NCI-H510A treated with DMSO at 0.1 percent for 48 hours (cell line): ENCODE measurements around the gene COX5B.
"Not testable (repeated sequence)": the region's sequence is repeated elsewhere in the genome, so short reads cannot be mapped to it uniquely, and the experiment has no call there.

Experiments
- DNase-seq: peaks from one replicate; lab custom pipeline; 2025; lab: John Stamatoyannopoulos, UW

The COX5B gene

DNA sequence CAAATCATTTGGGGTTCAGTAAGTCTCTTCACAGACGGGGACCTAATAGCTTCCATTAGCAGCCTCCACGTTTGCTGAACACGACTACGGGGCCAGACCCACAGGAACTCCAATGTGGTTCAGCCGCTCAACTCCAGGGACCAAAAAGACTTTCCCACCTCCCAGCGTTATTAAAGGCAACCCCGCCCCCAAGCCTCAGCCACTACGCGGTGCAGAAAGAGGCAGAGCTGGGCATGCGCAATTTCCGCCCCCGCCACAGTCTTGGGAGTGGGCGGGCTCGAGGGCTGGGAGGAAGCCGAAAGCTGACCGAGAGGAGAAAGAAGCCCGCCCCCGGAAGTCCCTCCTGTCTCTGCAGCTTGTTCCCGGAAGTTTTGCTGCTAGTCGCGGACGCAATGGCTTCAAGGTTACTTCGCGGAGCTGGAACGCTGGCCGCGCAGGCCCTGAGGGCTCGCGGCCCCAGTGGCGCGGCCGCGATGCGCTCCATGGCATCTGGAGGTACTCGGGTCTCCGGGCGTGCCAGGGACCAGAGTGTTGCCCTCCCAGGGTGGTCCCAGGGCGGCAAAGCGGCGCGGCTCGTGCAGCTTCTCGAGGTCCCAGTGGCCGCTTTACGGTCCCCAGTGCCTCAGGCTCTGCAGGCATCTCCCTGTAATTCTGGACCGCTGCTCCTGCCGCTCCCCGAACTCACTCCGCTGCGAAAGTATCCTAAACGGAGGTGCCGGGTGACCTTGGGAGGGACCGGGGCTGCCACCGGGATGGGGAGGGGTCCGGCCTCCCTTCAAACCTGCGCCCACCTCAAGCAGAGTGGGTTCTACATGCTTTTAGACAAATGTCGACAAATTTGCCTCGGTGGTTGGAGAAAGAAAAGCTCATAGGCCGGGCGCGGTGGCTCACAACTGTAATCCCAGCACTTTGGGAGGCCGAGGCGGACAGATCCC, at the start of gene COX5B:
TSS of gene COX5B (plus strand) at position 368 of the 935 bp plus-strand sequence. CDS start at position 393, 25 bp downstream.
- peak; percentile 88 for DNase-seq

DNA sequence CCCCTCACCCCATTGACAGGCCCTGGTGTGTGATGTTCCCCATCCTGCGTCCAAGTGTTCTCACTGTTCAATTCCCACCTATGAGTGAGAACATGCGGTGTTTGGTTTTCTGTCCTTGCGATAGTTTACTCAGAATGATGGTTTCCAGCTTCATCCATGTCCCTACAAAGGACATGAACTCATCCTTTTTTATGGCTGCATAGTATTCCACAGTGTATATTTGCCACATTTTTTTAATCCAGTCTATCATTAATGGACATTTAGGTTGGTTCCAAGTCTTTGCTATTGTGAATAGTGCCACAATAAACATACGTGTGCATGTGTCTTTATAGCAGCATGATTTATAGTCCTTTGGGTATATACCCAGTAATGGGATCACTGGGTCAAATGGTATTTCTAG, 49.7 kb upstream of the COX5B start:
- not testable (repeated sequence) for DNase-seq

DNA sequence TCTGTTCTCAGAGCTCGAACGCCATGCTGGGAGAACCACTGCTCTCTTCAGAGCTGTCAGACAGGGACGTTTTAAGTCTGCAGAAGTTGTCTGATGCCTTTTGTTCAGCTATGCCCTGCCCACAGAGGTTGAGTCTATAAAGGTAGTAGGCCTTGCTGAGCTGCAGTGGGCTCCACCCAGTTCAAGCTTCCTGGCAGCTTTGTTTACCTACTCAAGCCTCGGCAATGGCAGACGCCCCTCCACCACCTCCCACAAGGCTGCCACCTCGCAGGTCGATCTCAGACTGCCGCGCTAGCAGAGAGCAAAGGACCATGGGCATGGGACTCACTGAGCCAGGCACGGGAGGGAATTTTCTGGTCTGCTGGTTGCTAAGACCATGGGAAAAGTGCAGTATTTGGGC, 44.3 kb upstream of the COX5B start:
- not testable (repeated sequence) for DNase-seq

DNA sequence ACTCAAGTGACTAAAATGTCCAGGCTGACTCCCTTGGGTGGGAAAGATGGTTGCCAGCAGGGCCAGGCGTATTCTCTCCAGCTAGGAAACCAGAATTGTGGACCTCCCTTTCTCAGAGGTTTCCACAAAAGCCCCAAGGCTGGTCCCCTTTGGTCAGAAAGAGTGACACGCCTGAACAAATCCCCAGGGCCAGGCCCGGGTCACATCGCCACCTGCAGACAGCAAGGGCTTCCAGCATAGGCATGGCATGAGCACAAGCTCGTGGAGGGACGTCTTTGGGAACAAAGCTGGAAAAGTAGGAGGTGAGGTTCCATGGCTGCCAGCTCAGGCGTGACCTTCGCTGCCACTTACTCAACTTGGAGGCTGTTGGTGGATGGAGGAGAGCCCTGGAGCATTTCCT, 40.8 kb upstream of the COX5B start:
- not testable (repeated sequence) for DNase-seq

GRCh38 chr2:97605524-97606339, 40.1 kb upstream of the COX5B start:
- DNase-seq = not testable (repeated sequence)

- DNase-seq = not testable (repeated sequence)
Observed at GRCh38 chr2:97608745-97609144, 37.1 kb upstream of the COX5B start.

- DNase-seq = not testable (repeated sequence)
Observed at GRCh38 chr2:97611895-97612294, 34.0 kb upstream of the COX5B start.

DNA sequence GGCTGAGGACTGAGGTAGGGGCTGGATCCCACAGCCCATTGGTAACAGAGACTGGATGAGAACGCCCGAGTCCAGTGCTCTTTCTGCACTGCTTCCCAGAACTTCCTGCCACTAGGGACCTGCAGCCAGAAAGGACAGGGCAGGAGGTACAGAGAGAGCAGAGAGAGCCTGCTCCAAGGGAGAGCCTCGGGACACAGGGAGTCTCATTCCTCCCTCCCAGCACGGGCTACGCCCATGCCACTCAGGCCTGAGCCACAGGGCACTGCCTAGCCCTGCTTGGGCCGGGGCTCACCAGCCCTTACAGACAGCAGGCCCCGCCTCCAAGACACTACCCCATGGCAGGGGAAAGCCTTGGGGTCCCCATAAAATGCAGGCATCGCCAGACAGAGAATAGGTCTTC, 30.1 kb upstream of the COX5B start:
- not testable (repeated sequence) for DNase-seq

GRCh38 chr2:97617911-97618310, 28.0 kb upstream of the COX5B start:
- no peak for DNase-seq

DNA sequence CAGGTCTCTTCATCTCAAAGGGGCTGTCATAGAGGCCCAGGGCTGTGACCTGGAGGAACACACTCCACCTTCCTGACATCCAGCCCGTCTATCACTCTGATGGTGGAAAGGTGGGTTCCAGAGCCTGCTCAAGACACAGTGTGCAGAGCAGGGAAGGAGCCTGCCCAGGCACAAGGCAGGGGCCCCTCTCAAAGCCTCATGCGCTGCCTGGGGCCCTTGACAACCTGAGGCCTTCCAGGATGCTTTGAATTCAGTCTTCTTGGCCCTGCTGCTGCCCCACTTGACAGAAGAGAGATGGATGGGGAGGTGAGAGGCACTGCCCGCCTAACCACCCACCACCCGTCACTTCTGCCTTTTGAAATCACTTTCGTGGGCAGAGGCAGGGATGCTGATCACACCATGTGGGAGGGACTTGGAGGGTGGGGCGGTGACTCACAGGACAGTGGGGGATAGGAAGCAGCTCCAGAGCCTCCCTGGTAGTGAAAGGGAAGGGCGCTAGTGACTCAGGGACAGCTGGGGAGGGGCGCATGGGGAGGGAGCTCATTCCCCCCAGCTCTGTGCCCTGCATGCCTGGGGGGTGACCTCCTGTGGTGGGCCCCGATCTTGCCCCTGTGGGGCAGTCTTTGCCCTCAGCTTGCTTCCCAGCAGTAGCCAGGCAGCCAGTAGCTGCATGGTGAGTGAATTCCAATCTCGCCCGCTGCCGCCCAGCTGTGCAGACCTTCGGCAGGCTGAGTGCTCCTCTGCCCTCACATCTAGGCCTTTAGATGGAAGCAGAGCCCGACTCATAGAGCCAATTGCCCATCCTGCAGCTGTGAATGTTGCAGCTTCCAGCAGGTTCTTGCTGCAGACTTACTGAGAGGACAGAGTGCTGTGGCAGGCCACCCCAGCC, 26.7 kb upstream of the COX5B start:
- not testable (repeated sequence) for DNase-seq

DNA sequence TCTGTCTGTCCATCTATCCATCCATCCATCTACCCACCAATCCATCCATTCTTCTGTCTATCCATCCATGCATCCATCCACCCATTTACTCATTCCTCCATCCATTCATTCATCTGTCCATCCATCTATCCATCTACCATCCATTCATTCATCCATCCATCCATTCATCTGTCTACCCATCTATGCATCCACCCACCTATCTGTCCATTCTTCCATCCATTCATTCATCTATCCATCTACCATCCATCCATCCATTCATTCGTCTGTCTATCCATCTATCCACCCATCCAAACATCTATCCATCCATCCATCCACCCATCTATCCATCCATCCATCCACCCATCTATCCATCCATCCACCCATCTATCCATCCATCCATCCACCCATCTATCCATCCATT, 25.4 kb upstream of the COX5B start:
- not testable (repeated sequence) for DNase-seq

GRCh38 chr2:97622976-97623375, 22.9 kb upstream of the COX5B start:
- DNase-seq = not testable (repeated sequence)

- not testable (repeated sequence) for DNase-seq
Observed at GRCh38 chr2:97625354-97626048, 20.4 kb upstream of the COX5B start.

DNA sequence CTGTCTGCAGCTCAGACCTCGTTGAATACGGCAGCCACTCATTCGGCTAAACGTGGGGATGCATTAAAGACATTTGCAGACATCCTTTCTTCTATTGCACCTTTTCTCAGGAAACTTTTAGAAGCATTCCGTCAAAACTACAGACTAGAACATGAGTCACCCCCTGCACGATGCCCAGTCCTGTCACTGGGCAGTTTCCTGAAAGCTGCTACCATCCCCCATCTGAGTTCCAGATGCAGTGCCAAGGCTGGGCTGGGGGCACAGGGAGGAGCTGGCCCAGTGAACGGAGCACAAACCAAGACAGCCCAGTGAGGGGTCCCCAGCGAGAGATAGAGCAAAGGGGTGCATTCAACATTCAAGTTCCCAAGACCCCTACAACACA, 19.8 kb upstream of the COX5B start:
- not testable (repeated sequence) for DNase-seq

DNA sequence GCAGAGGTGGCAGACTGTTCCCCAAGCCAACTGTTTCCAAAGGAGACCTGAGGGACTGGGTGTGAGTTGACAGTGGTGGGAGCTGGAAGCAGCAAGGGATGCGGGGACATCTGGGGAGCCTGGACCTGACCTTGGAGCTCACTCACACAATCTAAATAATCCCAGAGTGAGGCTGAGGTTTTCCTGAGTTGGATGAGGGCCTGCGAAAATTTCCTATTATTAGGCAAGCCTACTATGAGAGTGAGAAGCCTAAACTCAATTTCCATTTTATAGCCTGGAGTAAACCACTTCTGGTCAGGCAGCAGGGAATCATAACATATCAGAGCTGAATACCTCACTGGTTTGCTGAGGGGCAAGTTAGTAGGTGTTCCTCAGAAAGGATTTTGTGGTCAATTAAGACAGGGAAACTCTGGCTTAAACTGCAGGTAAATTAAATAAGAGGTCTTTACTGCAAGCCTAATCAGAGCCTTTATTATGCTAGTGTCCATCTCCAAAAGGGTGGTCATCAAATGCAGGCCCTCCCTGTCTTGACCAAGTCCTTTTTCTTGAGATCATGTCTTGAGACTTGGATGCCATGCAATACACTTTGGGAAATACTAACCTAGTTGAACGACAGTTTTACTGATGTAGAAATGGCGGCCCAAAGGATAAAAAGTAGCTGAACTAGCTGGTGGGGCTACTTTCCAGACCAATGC, 1.7 kb upstream of the COX5B start:
- no peak for DNase-seq

- no peak for DNase-seq
Observed at GRCh38 chr2:97645112-97645694, 659 bp upstream of the COX5B start.

- no peak for DNase-seq
Observed at GRCh38 chr2:97646977-97647376, 1.1 kb downstream of the COX5B start.

- no peak for DNase-seq
Observed at GRCh38 chr2:97651114-97651513, 5.3 kb downstream of the COX5B start.

- no peak for DNase-seq
Observed at GRCh38 chr2:97653473-97653872, 7.6 kb downstream of the COX5B start.

DNA sequence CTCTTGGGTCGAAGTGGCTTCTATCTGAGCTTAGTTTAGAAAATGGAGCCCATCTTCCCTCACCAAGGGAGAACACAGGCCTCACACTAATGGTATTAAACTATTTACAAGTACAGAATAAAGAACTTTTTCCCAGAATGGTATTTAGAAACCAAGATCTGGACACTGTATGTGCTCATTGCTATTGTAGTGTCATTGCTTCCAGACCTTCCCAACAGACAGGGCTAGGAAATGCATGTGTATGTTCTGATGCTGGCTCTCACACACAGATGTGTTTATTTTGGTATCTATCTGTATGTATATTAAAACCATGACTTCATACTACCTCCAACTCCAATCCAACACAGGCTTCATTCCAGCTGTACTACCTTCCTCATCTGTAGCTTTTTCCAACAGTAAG, 8.0 kb downstream of the COX5B start:
- DNase-seq = no peak
